GM23338 (cell line): ENCODE measurements around the gene LIN54. TPM values are rescaled to one million over a fixed set of nuclear protein-coding genes. Genes with fewer than 3 reads are reported as not detected.

Experiments used
- ATAC-seq: fragments of 200-7000 bp; cut with Tn5 transposase; 3 replicates; pipeline ENCODE4 v1.9.1; 2020
- DNase-seq: peaks from one replicate; pipeline ENCODE4 v3.0.0-alpha.2; 2015; ENCODE audit warnings: low spot score
- H2AFZ ChIP-seq: fragments of 200-600 bp; sonication (generic); 2 replicates; pipeline ENCODE4 v1.8.0; 2016; ENCODE audit warnings: antibody characterized with exemption, mild to moderate bottlenecking, moderate library complexity
- H3F3A ChIP-seq: fragments of 200-600 bp; sonication (generic); replicated peaks from 2 replicates; pipeline ENCODE4 v1.8.0; 2017; ENCODE audit warnings: antibody characterized with exemption, mixed run types, low read depth
- H3K27ac ChIP-seq: fragments of 200-600 bp; sonication (generic); 2 replicates; pipeline ENCODE4 v1.6.1; 2016; ENCODE audit warnings: low read depth
- H3K27me3 ChIP-seq: fragments of 200-600 bp; sonication (generic); 2 replicates; pipeline ENCODE4 v1.8.0; 2016; ENCODE audit warnings: mild to moderate bottlenecking, mixed run types, moderate library complexity; ENCODE audit not compliant: insufficient read depth
- H3K36me3 ChIP-seq: fragments of 200-600 bp; sonication (generic); 2 replicates; pipeline ENCODE4 v1.8.0; 2016; ENCODE audit warnings: mild to moderate bottlenecking; ENCODE audit not compliant: insufficient read depth
- H3K4me1 ChIP-seq: fragments of 200-600 bp; sonication (generic); 2 replicates; pipeline ENCODE4 v1.8.0; 2016; ENCODE audit warnings: mild to moderate bottlenecking, moderate library complexity; ENCODE audit not compliant: insufficient read depth
- H3K4me2 ChIP-seq: fragments of 200-600 bp; sonication (generic); 2 replicates; pipeline ENCODE4 v1.7.1; 2017; ENCODE audit warnings: mixed run types
- H3K4me3 ChIP-seq: fragments of 200-600 bp; sonication (generic); 2 replicates; pipeline ENCODE4 v1.6.1; 2016; ENCODE audit warnings: mixed run types
- H3K79me2 ChIP-seq: fragments of 200-600 bp; sonication (generic); replicated peaks from 2 replicates; pipeline ENCODE4 v1.8.0; 2017; ENCODE audit warnings: mild to moderate bottlenecking; ENCODE audit not compliant: insufficient read depth
- H3K9me2 ChIP-seq: fragments of 200-600 bp; sonication (generic); 2 replicates; pipeline ENCODE4 v1.8.0; 2017; ENCODE audit not compliant: insufficient read depth
- H4K20me1 ChIP-seq: fragments of 200-600 bp; sonication (generic); replicated peaks from 2 replicates; pipeline ENCODE4 v1.8.0; 2017; ENCODE audit warnings: mild to moderate bottlenecking; ENCODE audit not compliant: insufficient read depth
- H3K27ac Mint-ChIP-seq: 2 replicates; pipeline ENCODE4 v1.8.0; 2020; ENCODE audit warnings: inconsistent platforms, mild to moderate bottlenecking, moderate library complexity, mixed read lengths
- H3K27me3 Mint-ChIP-seq: 3 replicates; pipeline ENCODE4 v1.8.0; 2022; ENCODE audit warnings: low read depth, mild to moderate bottlenecking, moderate library complexity, mixed read lengths, inconsistent platforms; ENCODE audit not compliant: insufficient read depth, poor library complexity
- H3K36me3 Mint-ChIP-seq: 3 replicates; pipeline ENCODE4 v1.8.0; 2021; ENCODE audit warnings: low read depth, mild to moderate bottlenecking, inconsistent platforms, moderate library complexity, mixed read lengths
- H3K4me1 Mint-ChIP-seq: 3 replicates; pipeline ENCODE4 v1.8.0; 2020; ENCODE audit warnings: mild to moderate bottlenecking, inconsistent platforms, mixed read lengths
- H3K4me3 Mint-ChIP-seq: 3 replicates; pipeline ENCODE4 v1.8.0; 2021; ENCODE audit warnings: moderate library complexity, mild to moderate bottlenecking, inconsistent platforms, mixed read lengths
- H3K9me3 Mint-ChIP-seq: 3 replicates; pipeline ENCODE4 v1.8.0; 2020; ENCODE audit warnings: moderate library complexity, mild to moderate bottlenecking, inconsistent platforms, mixed read lengths
- CREB1 ChIP-seq: fragments of 250-450 bp; sonication (Bioruptor Pico); IDR thresholded peaks from 2 replicates; pipeline ENCODE4 v1.5.0; 2020; ENCODE audit warnings: low read depth, mild to moderate bottlenecking, moderate library complexity
- CTCF ChIP-seq, 2 experiments: fragments of 200-600 bp in 1 of 2; sonication (generic) in 1 of 2; conservative IDR thresholded peaks; 2 replicates each; pipeline versions ENCODE4 v1.5.1 to v1.6.1; 2016 to 2017; ENCODE audit warnings: antibody characterized with exemption in 2 of 2, low read depth in 2 of 2, mild to moderate bottlenecking in 2 of 2, moderate library complexity in 1 of 2
- ETS1 ChIP-seq: IDR thresholded peaks from 2 replicates; pipeline ENCODE4 v1.6.1; 2016; ENCODE audit warnings: antibody characterized with exemption
- EZH2 ChIP-seq: fragments of 200-600 bp; sonication (generic); IDR thresholded peaks from one replicate; pipeline ENCODE4 v1.8.0; 2017; ENCODE audit warnings: antibody characterized with exemption, mild to moderate bottlenecking, low read depth; ENCODE audit not compliant: unreplicated experiment
- EZH2phosphoT487 ChIP-seq: fragments of 200-600 bp; sonication (generic); IDR thresholded peaks from one replicate; pipeline ENCODE4 v1.8.1; 2018; ENCODE audit warnings: antibody characterized with exemption; ENCODE audit not compliant: unreplicated experiment
- JUNB ChIP-seq: IDR thresholded peaks from one replicate; pipeline ENCODE4 v1.6.1; 2016; ENCODE audit warnings: antibody characterized with exemption; ENCODE audit not compliant: unreplicated experiment
- NANOG ChIP-seq: IDR thresholded peaks from 2 replicates; pipeline ENCODE4 v1.6.1; 2016; ENCODE audit warnings: antibody characterized with exemption, borderline replicate concordance
- POLR2AphosphoS5 ChIP-seq: IDR thresholded peaks from 2 replicates; pipeline ENCODE4 v1.6.1; 2016; ENCODE audit warnings: antibody characterized with exemption, low read depth
- REST ChIP-seq: IDR thresholded peaks from one replicate; pipeline ENCODE4 v1.6.1; 2018; ENCODE audit warnings: antibody characterized with exemption; ENCODE audit not compliant: unreplicated experiment
- STAT1 ChIP-seq: IDR thresholded peaks from one replicate; pipeline ENCODE4 v1.6.1; 2016; ENCODE audit warnings: antibody characterized with exemption; ENCODE audit not compliant: unreplicated experiment
- ZNF114 ChIP-seq: fragments of 250-450 bp; sonication (Bioruptor Pico); IDR thresholded peaks from 2 replicates; pipeline ENCODE4 v1.5.0; 2020; ENCODE audit warnings: mild to moderate bottlenecking, moderate library complexity
- ZNF462 ChIP-seq: fragments of 250-450 bp; sonication (Bioruptor Pico); IDR thresholded peaks from 2 replicates; pipeline ENCODE4 v1.5.0; 2020; ENCODE audit warnings: mild to moderate bottlenecking, moderate library complexity
- polyA plus RNA-seq: library from polyadenylated mRNA; unstranded; fragments of >200 nt; fragmentation: Nextera tagmentation; extraction: Ambion mirVana; gene quantifications from 2 replicates; pipeline ENCODE4 v1.2.1, GENCODE V29; 2016
- total RNA-seq: library from RNA; depleted of rRNA; stranded (reverse); fragments of >200 nt; shearing (Covaris generic); gene quantifications from 2 replicates; pipeline ENCODE4 v1.2.3, GENCODE V29; 2014

LIN54 gene
- total and polyA plus RNA-seq, 2 experiments from 2014 or later, result 4.0 to 11.2 TPM

GRCh38 chr4:83013420-83013867, 2.8 kb upstream of the LIN54 start:
- H3K36me3 ChIP-seq, result no peaks in the 10 kb centered on the region
- peaks cover 18% of the 10 kb centered on the region for H3K4me1 ChIP-seq
- H3K27me3 Mint-ChIP-seq, result peaks cover 20% of the 10 kb centered on the region
- no peak for TF ChIP-seq ZNF462 (CRISPR knock-in tag)
- no peak for TF ChIP-seq ZNF114 (CRISPR knock-in tag)
- no peak for TF ChIP-seq CREB1 (CRISPR knock-in tag)
- TF ChIP-seq JUNB, result no peak
- no peak for TF ChIP-seq STAT1
- no peak for TF ChIP-seq EZH2phosphoT487
- no peak for TF ChIP-seq EZH2
- no peak for TF ChIP-seq CTCF (conservative IDR thresholded peaks at IDR 0.05; ENCODE audit: low read depth in 2 of 2)
- TF ChIP-seq POLR2AphosphoS5, result no peak
- no peak for TF ChIP-seq NANOG
- TF ChIP-seq ETS1, result no peak
- no peak for TF ChIP-seq REST
- peak overlapping the region; percentile 85 for H3K4me3 ChIP-seq
- H4K20me1 ChIP-seq, result peaks cover 4% of the 10 kb centered on the region
- H2AFZ ChIP-seq, result peak overlapping the region; percentile 73
- no peaks in the 10 kb centered on the region for H3K9me3 Mint-ChIP-seq
- peak overlapping the region; percentile 78 for H3K4me2 ChIP-seq
- no peak for ATAC-seq
- peak overlapping the region; percentile 55; the same call in 1 of the 2 replicates for H3K27ac ChIP-seq
- peak overlapping the region; percentile 96 for H3K27ac Mint-ChIP-seq
- peaks cover 28% of the 10 kb centered on the region for H3K4me1 Mint-ChIP-seq
- no peaks in the 10 kb centered on the region; the same call in 2 of the 3 replicates for H3K36me3 Mint-ChIP-seq
- peaks cover 12% of the 10 kb centered on the region; the same call in 1 of the 2 replicates for H3F3A ChIP-seq
- peaks cover 18% of the 10 kb centered on the region for H3K79me2 ChIP-seq
- H3K9me2 ChIP-seq, result no peaks in the 10 kb centered on the region
- peaks cover 15% of the 10 kb centered on the region for H3K27me3 ChIP-seq
- H3K4me3 Mint-ChIP-seq, result peak overlapping the region; percentile 79
- no peak for DNase-seq
